AG09319 (cell line): ENCODE results near the gene ALX4.

Experiments used
- DNase-seq: peaks from one replicate; pipeline ENCODE4 v3.0.0-alpha.2; 2010; ENCODE audit warnings: low read depth; ENCODE audit errors: extremely low read depth
- CTCF ChIP-seq: IDR thresholded peaks from 2 replicates; pipeline ENCODE4 v1.5.1; 2011; ENCODE audit warnings: low read depth, mild to moderate bottlenecking, inconsistent platforms, low read length, moderate library complexity

ALX4 gene

GRCh38 chr11:44286911-44287310 lies 23.0 kb downstream of the ALX4 start:
- no peak for TF ChIP-seq CTCF
- no peak for DNase-seq

- TF ChIP-seq CTCF: peak; percentile 92
- no peak for DNase-seq
Measured at GRCh38 chr11:44286268-44286880, 23.6 kb downstream of the ALX4 start.

DNA sequence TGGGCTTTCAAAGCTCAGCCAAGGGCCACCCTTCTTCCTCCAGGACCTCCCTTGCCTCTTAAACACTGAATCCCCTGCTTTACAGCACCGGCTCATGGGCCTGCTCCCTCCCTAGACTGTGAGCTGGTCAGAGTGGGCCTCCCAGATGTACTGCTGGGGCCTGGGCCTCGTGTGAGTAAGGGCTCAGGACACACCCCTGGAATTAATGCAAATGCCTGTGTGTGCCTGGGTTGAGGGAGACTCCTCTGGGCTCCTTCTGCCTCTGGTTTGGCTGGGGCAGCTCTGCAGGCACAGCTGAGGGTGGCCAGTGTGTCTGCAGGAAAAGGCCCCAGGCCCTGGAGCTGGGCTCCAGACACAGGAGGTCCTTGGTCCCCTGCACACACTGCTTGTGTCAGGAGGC lies 24.2 kb downstream of the ALX4 start:
- no peak for TF ChIP-seq CTCF
- DNase-seq: no peak

DNA sequence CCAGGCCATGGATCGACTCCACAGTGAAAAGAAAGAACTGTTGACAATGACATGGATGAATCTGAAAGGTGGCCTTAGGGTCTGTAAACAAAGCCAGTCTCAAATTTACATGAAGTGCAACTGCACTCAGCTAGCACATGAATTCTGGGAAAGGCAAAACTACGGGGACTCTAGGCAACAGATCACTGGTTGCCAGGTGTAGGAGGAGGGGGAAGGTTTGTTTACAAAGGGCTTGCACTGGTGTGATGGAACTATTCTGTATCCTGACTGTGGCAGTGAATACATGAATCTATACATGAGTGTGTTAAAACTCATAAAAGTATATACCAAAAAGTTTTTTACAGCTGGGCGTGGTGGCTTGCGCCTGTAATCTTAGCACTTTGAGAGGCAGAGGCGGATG lies 27.3 kb downstream of the ALX4 start:
- TF ChIP-seq CTCF: no peak
- DNase-seq: no peak

DNA sequence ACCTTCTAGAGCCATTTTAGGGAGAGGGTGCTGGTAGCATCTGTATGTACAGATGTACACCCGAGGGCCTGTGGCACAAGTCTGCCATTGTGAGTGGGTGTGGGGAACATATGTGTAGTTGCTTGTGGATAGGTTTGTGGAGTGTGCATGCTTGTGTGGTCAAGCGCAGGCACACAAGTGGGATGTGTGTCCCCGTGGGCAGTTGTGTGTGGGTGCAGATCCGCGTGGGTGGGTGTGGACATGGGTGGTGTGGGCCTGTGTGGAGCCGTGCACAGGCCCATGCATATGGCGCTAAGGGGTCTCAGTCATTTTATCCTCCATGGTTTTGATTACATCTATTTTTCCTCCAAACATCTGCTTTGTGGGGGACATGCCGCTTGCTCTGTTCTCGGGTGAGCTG lies 28.8 kb downstream of the ALX4 start:
- no peak for TF ChIP-seq CTCF
- DNase-seq: no peak

DNA sequence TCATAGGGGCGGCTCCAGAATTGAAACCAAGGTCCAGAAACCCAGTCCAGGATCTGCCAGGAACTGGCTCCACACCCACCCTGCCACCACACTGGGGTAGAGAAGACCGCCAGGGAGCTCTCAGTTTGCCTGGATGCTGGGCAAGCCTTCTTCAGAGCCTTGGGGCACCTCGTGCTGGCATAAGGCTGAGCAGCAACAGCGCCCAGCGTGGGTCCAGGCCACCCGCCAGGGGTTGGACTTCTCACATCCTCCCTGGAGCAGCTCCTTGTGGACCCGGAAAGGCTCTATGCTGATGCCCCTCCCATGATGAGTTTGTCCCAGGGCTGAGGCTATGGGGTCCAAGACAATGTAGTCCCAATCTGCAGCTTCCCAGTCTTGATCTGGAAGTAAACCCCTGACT lies 29.7 kb downstream of the ALX4 start:
- no peak for DNase-seq
- TF ChIP-seq CTCF: no peak

DNA sequence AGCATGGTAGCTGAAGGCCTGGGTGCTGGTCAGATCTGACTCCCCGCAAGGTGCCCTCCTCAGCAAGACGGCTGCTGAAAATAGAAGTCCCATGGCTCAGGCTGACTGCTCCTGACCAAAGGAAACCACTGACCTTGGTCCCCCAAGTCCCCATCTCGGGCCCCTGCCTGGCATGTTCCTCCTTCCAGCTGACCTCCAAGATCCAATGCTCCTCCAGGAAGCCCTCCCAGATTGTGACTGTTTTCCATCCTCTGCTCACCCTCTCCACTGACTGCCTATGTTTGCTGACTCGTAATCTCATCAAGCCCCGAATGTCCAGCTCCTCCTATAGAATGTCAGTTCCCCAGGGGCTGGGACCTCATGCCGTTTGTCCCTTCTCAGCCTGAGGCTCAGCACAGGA lies 30.5 kb downstream of the ALX4 start:
- DNase-seq: no peak
- TF ChIP-seq CTCF: no peak
